ENCODE results near the gene CD1D.

The CD1D gene

DNA sequence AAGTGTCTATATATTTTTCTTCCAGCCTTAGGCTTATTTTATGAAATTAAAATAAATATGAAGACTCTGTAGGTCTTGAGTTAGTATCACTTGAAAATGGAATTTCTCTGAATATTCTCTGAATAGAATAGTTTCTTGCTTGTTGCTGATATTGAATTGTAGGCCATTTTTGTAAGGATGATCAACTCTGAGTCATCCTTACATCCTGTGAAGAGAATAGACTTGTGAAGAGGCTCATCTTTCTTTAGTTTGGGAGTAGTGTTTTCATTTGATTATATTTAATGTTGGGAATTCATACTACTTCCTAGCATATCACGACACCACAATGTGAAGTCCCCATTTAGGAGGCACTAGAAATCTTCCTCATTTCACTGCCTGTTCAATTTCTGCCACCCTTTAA lies 27.5 kb upstream of the CD1D start:
- TF ChIP-seq, protein P1, sequence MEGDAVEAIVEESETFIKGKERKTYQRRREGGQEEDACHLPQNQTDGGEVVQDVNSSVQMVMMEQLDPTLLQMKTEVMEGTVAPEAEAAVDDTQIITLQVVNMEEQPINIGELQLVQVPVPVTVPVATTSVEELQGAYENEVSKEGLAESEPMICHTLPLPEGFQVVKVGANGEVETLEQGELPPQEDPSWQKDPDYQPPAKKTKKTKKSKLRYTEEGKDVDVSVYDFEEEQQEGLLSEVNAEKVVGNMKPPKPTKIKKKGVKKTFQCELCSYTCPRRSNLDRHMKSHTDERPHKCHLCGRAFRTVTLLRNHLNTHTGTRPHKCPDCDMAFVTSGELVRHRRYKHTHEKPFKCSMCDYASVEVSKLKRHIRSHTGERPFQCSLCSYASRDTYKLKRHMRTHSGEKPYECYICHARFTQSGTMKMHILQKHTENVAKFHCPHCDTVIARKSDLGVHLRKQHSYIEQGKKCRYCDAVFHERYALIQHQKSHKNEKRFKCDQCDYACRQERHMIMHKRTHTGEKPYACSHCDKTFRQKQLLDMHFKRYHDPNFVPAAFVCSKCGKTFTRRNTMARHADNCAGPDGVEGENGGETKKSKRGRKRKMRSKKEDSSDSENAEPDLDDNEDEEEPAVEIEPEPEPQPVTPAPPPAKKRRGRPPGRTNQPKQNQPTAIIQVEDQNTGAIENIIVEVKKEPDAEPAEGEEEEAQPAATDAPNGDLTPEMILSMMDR (IDR thresholded peaks at IDR 0.05; ENCODE audit: extremely low read depth, insufficient read depth, missing control alignments), result no peak
- in situ Hi-C loops (cut with MboI; ENCODE audit: low pct_unique_long_range_greater_than_20kb, low sequenced_read_pairs, unreplicated experiment), result no loop called here
- DNase-seq (ENCODE audit: low spot score), result no peak

DNA sequence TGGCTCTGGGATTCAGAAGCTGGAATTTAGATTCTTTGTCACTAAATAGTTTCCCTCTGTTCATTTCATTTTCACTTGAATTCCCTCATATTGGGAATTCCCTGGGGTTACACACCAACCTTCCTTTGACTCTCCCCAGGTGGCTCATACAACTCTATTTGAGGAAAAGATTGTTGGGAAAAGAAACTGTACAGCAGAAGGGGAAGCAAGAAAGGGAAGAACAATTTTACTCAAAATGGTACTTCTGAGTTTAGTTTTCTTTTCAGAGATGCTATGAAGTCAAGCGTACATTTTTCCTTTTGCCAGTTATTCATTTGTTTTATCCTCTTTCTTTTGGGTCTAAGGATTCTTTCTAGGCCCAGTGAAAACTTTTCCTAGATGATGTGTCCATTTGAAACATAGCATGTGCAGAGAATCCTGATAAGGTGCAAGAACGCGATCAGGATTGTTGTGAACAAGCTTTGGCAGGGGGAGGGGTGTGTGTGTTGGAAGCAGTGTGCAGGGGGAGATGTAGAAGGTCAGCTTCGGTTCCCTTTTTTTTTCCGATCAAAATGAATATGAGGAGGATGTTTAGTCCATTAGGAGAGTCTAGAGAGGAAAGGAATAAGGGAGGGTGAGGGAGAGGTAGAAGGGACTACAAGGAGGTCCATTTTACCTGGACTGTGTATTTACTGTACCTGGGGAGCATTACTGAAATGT lies 26.8 kb upstream of the CD1D start:
- TF ChIP-seq, protein P1 (IDR thresholded peaks at IDR 0.05; ENCODE audit: extremely low read depth, insufficient read depth, missing control alignments), result no peak
- DNase-seq (ENCODE audit: low spot score), result no peak
- in situ Hi-C loops (cut with MboI; ENCODE audit: low pct_unique_long_range_greater_than_20kb, low sequenced_read_pairs, unreplicated experiment), result no loop called here

GRCh38 chr1:158154501-158154900 lies 26.2 kb upstream of the CD1D start:
- in situ Hi-C loops (cut with MboI; ENCODE audit: low pct_unique_long_range_greater_than_20kb, low sequenced_read_pairs, unreplicated experiment), result no loop called here
- TF ChIP-seq, protein P1 (IDR thresholded peaks at IDR 0.05; ENCODE audit: extremely low read depth, insufficient read depth, missing control alignments), result no peak

DNA sequence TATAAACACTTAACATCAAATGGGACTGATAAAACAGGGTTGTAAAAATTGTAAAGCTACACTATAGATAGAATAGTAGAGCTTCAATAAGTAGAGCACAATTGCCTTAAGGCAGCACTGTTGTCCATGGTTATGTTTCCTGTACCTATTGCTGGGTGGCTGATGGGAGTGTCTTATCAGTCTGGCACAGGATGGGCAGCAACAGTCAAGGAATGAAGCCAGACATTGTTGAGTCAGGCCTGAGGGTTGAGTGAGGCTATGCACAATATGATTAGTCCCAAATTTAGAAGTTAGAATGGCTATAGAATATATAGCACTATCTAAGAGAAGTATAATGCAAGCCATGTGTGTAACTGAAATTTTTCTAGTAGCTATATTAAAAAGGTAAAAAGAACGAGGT lies 25.0 kb upstream of the CD1D start:
- in situ Hi-C loops (cut with MboI; ENCODE audit: low pct_unique_long_range_greater_than_20kb, low sequenced_read_pairs, unreplicated experiment), result no loop called here
- no peak for DNase-seq (ENCODE audit: low spot score)
- TF ChIP-seq, protein P1 (IDR thresholded peaks at IDR 0.05; ENCODE audit: extremely low read depth, insufficient read depth, missing control alignments), result no peak

More at GRCh38 chr1:158154501-158154900, 26.2 kb upstream of the CD1D start:
- DNase-seq (ENCODE audit: low spot score), result no peak

- TF ChIP-seq, protein P1 (IDR thresholded peaks at IDR 0.05; ENCODE audit: extremely low read depth, insufficient read depth, missing control alignments), result no peak
- in situ Hi-C loops (cut with MboI; ENCODE audit: low pct_unique_long_range_greater_than_20kb, low sequenced_read_pairs, unreplicated experiment), result no loop called here
- DNase-seq (ENCODE audit: low spot score), result no peak
Measured at GRCh38 chr1:158159597-158159996, 21.1 kb upstream of the CD1D start.

GRCh38 chr1:158161446-158161845 lies 19.2 kb upstream of the CD1D start:
- TF ChIP-seq, protein P1 (IDR thresholded peaks at IDR 0.05; ENCODE audit: extremely low read depth, insufficient read depth, missing control alignments), result no peak
- in situ Hi-C loops (cut with MboI; ENCODE audit: low pct_unique_long_range_greater_than_20kb, low sequenced_read_pairs, unreplicated experiment), result no loop called here
- no peak for DNase-seq (ENCODE audit: low spot score)

Data from GM13977 (cell line).